ENCODE data around the gene ZBTB18.

The ZBTB18 gene

GRCh38 chr1:244087611-244088010, 36.5 kb downstream of the ZBTB18 start:
- no peak for DNase-seq (ENCODE audit: low read depth in 4 of 4, low spot score in 1 of 4)

GRCh38 chr1:244088161-244088560, 37.1 kb downstream of the ZBTB18 start:
- no peak for DNase-seq (ENCODE audit: low read depth in 4 of 4, low spot score in 1 of 4)

GRCh38 chr1:244089561-244089960, 38.5 kb downstream of the ZBTB18 start:
- no peak for DNase-seq (ENCODE audit: low read depth in 4 of 4, low spot score in 1 of 4)

GRCh38 chr1:244090645-244091044, 39.6 kb downstream of the ZBTB18 start:
- no peak for DNase-seq (ENCODE audit: low read depth in 4 of 4, low spot score in 1 of 4)

GRCh38 chr1:244092293-244092963, 41.3 kb downstream of the ZBTB18 start:
- no peak for DNase-seq (ENCODE audit: low read depth in 4 of 4, low spot score in 1 of 4)

GRCh38 chr1:244092964-244093638, 42.0 kb downstream of the ZBTB18 start:
- no peak for DNase-seq (ENCODE audit: low read depth in 4 of 4, low spot score in 1 of 4)

GRCh38 chr1:244094880-244095528, 43.9 kb downstream of the ZBTB18 start:
- no peak for DNase-seq (ENCODE audit: low read depth in 4 of 4, low spot score in 1 of 4)

- DNase-seq (ENCODE audit: low read depth in 4 of 4, low spot score in 1 of 4), result no peak
Measured at GRCh38 chr1:244095529-244095911, 44.4 kb downstream of the ZBTB18 start.

GRCh38 chr1:244096066-244096610, 45.1 kb downstream of the ZBTB18 start:
- DNase-seq (ENCODE audit: low read depth in 4 of 4, low spot score in 1 of 4), result no peak

GRCh38 chr1:244096691-244097090, 45.6 kb downstream of the ZBTB18 start:
- no peak for DNase-seq (ENCODE audit: low read depth in 4 of 4, low spot score in 1 of 4)

- DNase-seq (ENCODE audit: low read depth in 4 of 4, low spot score in 1 of 4), result no peak
Measured at GRCh38 chr1:244097523-244098405, 46.7 kb downstream of the ZBTB18 start.

- DNase-seq (ENCODE audit: low read depth in 4 of 4, low spot score in 1 of 4), result no peak
Measured at GRCh38 chr1:244099258-244099930, 48.3 kb downstream of the ZBTB18 start.

GRCh38 chr1:244100276-244100675, 49.2 kb downstream of the ZBTB18 start:
- DNase-seq (ENCODE audit: low read depth in 4 of 4, low spot score in 1 of 4), result no peak

- DNase-seq (ENCODE audit: low read depth in 4 of 4, low spot score in 1 of 4), result no peak
Measured at GRCh38 chr1:244100704-244101453, 49.8 kb downstream of the ZBTB18 start.

- DNase-seq (ENCODE audit: low read depth in 4 of 4, low spot score in 1 of 4), result no peak
Measured at GRCh38 chr1:244102046-244102445, 51.0 kb downstream of the ZBTB18 start.

- DNase-seq (ENCODE audit: low read depth in 4 of 4, low spot score in 1 of 4), result no peak
Measured at GRCh38 chr1:244102468-244102867, 51.4 kb downstream of the ZBTB18 start.

- DNase-seq (ENCODE audit: low read depth in 4 of 4, low spot score in 1 of 4), result no peak
Measured at GRCh38 chr1:244104309-244105060, 53.4 kb downstream of the ZBTB18 start.

GRCh38 chr1:244106176-244106575, 55.1 kb downstream of the ZBTB18 start:
- DNase-seq (ENCODE audit: low read depth in 4 of 4, low spot score in 1 of 4), result no peak

All from stimulated activated CD4-positive, alpha-beta T cell treated with anti-CD3 and anti-CD28 coated beads, Interleukin-1b, Interleukin-23, amount 100 ng/mL, for 24 hours (primary cell).